Natural killer cell (primary cell): ENCODE results near the gene CYLD. TPM values are rescaled to one million over a fixed set of nuclear protein-coding genes. Genes with fewer than 3 reads are reported as not detected.

Experiments used
- ATAC-seq, 3 donors: fragments of 150-1000 bp in 2 of 3; fragments of 200-7000 bp in 1 of 3; cut with Tn5 transposase; 1 replicate in 1 of 3; 2 replicates in 2 of 3; pipeline ENCODE4 v1.10.0; 2021; ENCODE audit warnings: mild to moderate bottlenecking in 2 of 3, moderate library complexity in 2 of 3
- DNase-seq, 2 donors: peaks; one replicate each; pipeline versions ENCODE4 v3.0.0 to v3.0.0-alpha.2; 2013 to 2021; ENCODE audit warnings: mixed read lengths in 1 of 2
- H3K27ac ChIP-seq: one replicate; pipeline ENCODE4 v1.5.1; 2013; ENCODE audit warnings: mild to moderate bottlenecking, low read length
- H3K27me3 ChIP-seq: one replicate; pipeline ENCODE4 v1.6.1; 2013; ENCODE audit warnings: low read length; ENCODE audit not compliant: control insufficient read depth, insufficient read depth
- H3K36me3 ChIP-seq: one replicate; pipeline ENCODE4 v1.6.1; 2013; ENCODE audit warnings: low read length; ENCODE audit not compliant: control insufficient read depth, insufficient read depth
- H3K4me1 ChIP-seq: one replicate; pipeline ENCODE4 v1.6.1; 2013; ENCODE audit warnings: low read length; ENCODE audit not compliant: control insufficient read depth, insufficient read depth
- H3K4me3 ChIP-seq: one replicate; pipeline ENCODE4 v1.5.1; 2013; ENCODE audit warnings: low read length
- H3K9me3 ChIP-seq: one replicate; pipeline ENCODE4 v1.6.1; 2013; ENCODE audit warnings: low read length; ENCODE audit not compliant: control insufficient read depth, insufficient read depth
- H3K27ac Mint-ChIP-seq, 2 donors: one replicate each; pipeline ENCODE4 v1.8.0; 2022; ENCODE audit warnings: mild to moderate bottlenecking in 2 of 2, mixed read lengths in 2 of 2, moderate library complexity in 1 of 2
- H3K27me3 Mint-ChIP-seq, 2 donors: one replicate each; pipeline ENCODE4 v1.8.0; 2022; ENCODE audit warnings: low read depth in 2 of 2, mixed read lengths in 2 of 2
- H3K36me3 Mint-ChIP-seq: one replicate; pipeline ENCODE4 v1.8.0; 2022; ENCODE audit warnings: mixed read lengths
- H3K4me1 Mint-ChIP-seq, 2 donors: one replicate each; pipeline ENCODE4 v1.8.0; 2022; ENCODE audit warnings: mixed read lengths in 2 of 2
- H3K4me3 Mint-ChIP-seq: one replicate; pipeline ENCODE4 v1.8.0; 2022; ENCODE audit warnings: mild to moderate bottlenecking, moderate library complexity, mixed read lengths
- H3K9me3 Mint-ChIP-seq, 2 donors: one replicate each; pipeline ENCODE4 v1.8.0; 2022; ENCODE audit warnings: mixed read lengths in 2 of 2
- WGBS: methylation state at CpG from one replicate; pipeline ENCODE4 v1.1.7; 2013; ENCODE audit warnings: missing lambda C conversion rate; ENCODE audit not compliant: insufficient coverage; 5-methylcytosine and 5-hydroxymethylcytosine counted together
- intact Hi-C: fragments of 100-400 bp; cut with micrococcal nuclease; formaldehyde crosslinking; loops from one replicate; pipeline ENCODE4 v1.14.2; 2022
- total RNA-seq, 4 donors: library from RNA; stranded (reverse); fragments of 120-200 nt in 1 of 4; gene quantifications; one replicate each; pipeline versions ENCODE4 v1.2.3 to v1.2.4, GENCODE V29; 2013 to 2022
- TF ChIP-seq, protein P1 (sequence below): fragments of 200-600 bp; IDR thresholded peaks from one replicate; pipeline ENCODE4 v1.8.0; 2022; ENCODE audit warnings: antibody characterized with exemption

CYLD gene
- total RNA-seq, 3 donors from 2014 or later (not counting 1 experiment from before 2014, with no cell fraction given) = 227 to 246 (median 236) TPM

DNA sequence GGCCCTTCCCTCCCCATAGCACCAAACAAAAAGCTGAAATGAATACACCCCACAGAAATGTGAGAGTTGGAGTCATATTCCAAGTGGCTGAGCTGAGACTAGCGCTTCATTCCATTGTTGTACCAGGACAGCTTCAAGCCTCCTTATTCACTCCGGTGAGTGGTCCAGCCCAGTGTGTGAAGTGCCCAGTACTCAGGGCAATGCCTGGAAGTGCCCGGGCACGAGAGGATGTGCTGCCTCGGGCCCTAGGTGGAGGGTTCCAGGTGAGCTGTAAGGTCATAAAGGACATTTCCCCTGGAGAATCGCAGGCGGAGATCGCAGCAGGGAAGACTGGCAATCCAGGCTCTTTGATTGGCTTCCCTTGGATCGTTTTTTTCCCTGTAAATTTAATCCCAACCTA is 5.4 kb upstream of the CYLD start:
- H3K9me3 Mint-ChIP-seq = no peaks in the 10 kb centered on the region
- peaks cover 13 to 17% of the 10 kb centered on the region in 2 donors for H3K4me1 Mint-ChIP-seq
- Histone ChIP-seq H3K36me3 (no peaks in the 10 kb centered on the region), H3K4me3 (no peak overlapping the region), H3K27ac (no peak overlapping the region), H3K9me3 (no peaks in the 10 kb centered on the region), H3K4me1 (peaks cover 6% of the 10 kb centered on the region), H3K27me3 (no peaks in the 10 kb centered on the region)
- intact Hi-C loops = no loop called here
- no peak overlapping the region for H3K27ac Mint-ChIP-seq
- no peaks in the 10 kb centered on the region for H3K27me3 Mint-ChIP-seq
- WGBS = 92% methylated on average over 9 of the region's 9 CpGs
- H3K4me3 Mint-ChIP-seq = no peak overlapping the region
- TF ChIP-seq, protein P1, sequence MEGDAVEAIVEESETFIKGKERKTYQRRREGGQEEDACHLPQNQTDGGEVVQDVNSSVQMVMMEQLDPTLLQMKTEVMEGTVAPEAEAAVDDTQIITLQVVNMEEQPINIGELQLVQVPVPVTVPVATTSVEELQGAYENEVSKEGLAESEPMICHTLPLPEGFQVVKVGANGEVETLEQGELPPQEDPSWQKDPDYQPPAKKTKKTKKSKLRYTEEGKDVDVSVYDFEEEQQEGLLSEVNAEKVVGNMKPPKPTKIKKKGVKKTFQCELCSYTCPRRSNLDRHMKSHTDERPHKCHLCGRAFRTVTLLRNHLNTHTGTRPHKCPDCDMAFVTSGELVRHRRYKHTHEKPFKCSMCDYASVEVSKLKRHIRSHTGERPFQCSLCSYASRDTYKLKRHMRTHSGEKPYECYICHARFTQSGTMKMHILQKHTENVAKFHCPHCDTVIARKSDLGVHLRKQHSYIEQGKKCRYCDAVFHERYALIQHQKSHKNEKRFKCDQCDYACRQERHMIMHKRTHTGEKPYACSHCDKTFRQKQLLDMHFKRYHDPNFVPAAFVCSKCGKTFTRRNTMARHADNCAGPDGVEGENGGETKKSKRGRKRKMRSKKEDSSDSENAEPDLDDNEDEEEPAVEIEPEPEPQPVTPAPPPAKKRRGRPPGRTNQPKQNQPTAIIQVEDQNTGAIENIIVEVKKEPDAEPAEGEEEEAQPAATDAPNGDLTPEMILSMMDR = no peak
- ATAC-seq = no peak
- no peak for DNase-seq
- H3K36me3 Mint-ChIP-seq = no peaks in the 10 kb centered on the region

DNA sequence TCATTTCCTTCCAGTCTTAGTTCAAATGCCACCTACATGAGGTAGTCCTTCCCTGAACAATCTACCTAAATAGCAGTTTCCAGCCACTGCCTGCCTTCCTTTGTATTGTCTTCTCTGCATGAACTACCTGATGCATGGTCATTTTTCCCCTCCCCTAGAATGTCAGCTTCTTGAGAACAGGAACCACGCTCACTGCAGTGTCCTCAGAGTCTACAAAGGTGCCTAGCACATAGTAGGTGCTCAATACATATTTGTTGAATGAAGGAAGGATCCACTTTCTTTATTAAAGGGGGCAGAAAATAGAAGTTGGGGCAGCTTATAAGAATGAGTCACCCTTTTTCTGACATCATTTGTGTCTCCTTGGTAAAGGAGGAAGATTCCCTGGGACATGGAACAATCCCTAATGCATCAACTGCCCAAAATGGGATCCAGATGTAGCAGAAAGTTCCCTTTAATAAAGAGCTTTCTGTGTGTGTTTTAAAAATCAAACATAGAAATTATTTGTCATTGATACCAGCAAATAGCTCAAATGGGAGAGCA is 4.4 kb upstream of the CYLD start:
- Histone ChIP-seq H3K27ac (no peak overlapping the region), H3K9me3 (no peaks in the 10 kb centered on the region), H3K4me1 (peaks cover 7% of the 10 kb centered on the region), H3K4me3 (no peak overlapping the region), H3K36me3 (no peaks in the 10 kb centered on the region), H3K27me3 (no peaks in the 10 kb centered on the region)
- Mint-ChIP-seq H3K27me3 (no peaks in the 10 kb centered on the region), H3K27ac (no peak overlapping the region), H3K4me3 (no peak overlapping the region), H3K4me1 (peaks cover 18 to 19% of the 10 kb centered on the region in 2 donors), H3K9me3 (no peaks in the 10 kb centered on the region), H3K36me3 (no peaks in the 10 kb centered on the region)
- no peak for DNase-seq
- intact Hi-C loops = no loop called here
- WGBS = 63% methylated on average over 1 of the region's 1 CpG
- TF ChIP-seq, protein P1 = no peak
- ATAC-seq = no peak

DNA sequence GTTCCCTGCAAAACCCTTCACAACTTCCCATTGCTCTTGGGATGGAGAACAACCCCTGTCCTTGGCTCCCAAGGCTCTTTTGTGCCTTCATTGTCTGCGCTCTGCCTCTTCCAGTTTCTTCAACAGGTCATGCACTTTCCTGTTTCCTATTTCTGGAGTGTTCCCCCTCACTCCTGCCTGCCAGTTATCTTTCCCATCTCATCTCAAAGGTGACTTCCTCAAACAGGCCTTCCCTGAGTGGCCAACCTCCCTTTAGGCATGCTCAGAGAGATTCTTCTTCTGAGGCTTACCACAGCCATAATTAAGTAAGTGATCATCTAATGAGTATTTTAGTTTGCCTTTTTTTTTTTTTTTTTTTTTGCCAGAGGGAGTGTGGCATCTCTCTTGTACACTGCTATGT is 2.9 kb upstream of the CYLD start:
- ATAC-seq = no peak
- Mint-ChIP-seq H3K4me3 (no peak overlapping the region), H3K27me3 (no peaks in the 10 kb centered on the region), H3K36me3 (no peaks in the 10 kb centered on the region), H3K27ac (peak overlapping the region in 1 of 2 donors; percentile 99), H3K9me3 (no peaks in the 10 kb centered on the region), H3K4me1 (peaks cover 31 to 32% of the 10 kb centered on the region in 2 donors)
- no peak overlapping the region for H3K27ac ChIP-seq
- 100% methylated on average over 1 of the region's 1 CpG for WGBS
- no peaks in the 10 kb centered on the region for H3K27me3 ChIP-seq
- H3K4me1 ChIP-seq = peaks cover 13% of the 10 kb centered on the region
- no peak for DNase-seq
- no peaks in the 10 kb centered on the region for H3K36me3 ChIP-seq
- H3K9me3 ChIP-seq = no peaks in the 10 kb centered on the region
- TF ChIP-seq, protein P1 = no peak
- intact Hi-C loops = no loop called here
- no peak overlapping the region for H3K4me3 ChIP-seq

DNA sequence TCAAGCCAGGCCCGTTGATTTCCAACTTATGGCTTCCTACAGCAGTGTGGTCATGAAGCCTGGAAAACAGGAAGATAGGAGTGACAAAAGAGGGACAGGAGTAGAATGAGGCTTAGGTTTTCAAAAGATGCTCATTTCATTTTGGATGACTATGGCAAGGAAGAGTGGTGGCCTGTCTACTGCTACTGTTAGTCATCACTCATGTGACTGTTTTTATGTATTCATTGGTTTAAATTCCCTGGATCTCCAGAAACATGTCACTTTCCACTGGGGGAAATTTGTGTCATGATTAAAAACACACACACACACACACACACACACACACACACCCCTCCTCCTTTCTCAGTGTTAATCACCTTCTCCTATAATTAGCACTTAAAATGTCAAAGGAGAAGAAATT is 1.1 kb upstream of the CYLD start:
- Mint-ChIP-seq H3K9me3 (no peaks in the 10 kb centered on the region), H3K36me3 (no peaks in the 10 kb centered on the region), H3K4me3 (peak overlapping the region; percentile 92), H3K27ac (peak overlapping the region; percentile 97 to 99), H3K4me1 (peaks cover 48 to 49% of the 10 kb centered on the region in 2 donors), H3K27me3 (no peaks in the 10 kb centered on the region)
- Histone ChIP-seq H3K27ac (peak overlapping the region; percentile 82), H3K4me3 (no peak overlapping the region), H3K9me3 (no peaks in the 10 kb centered on the region), H3K36me3 (peaks cover 15% of the 10 kb centered on the region), H3K4me1 (peaks cover 21% of the 10 kb centered on the region), H3K27me3 (no peaks in the 10 kb centered on the region)
- DNase-seq = peak in 1 of 2 donors; percentile 18
- no peak for ATAC-seq
- intact Hi-C loops = loop anchor here (1.0 to 10.0 kb wide), 6 partner anchors 18 to 713 kb away; partner anchors contain the start of genes BRD7, CNEP1R1 and SNX20
- 89% methylated on average over 1 of the region's 1 CpG for WGBS
- TF ChIP-seq, protein P1 = no peak
